IPS-18c (cell line): ENCODE results near the gene GLUL.
"Not testable (repeated sequence)": the region's sequence is repeated elsewhere in the genome, so short reads cannot be mapped to it uniquely, and the experiment has no call there.

Source experiments
- H3K4me3 ChIP-seq: 2 replicates; pipeline ENCODE4 v1.7.0; 2013; ENCODE audit warnings: low read depth, mild to moderate bottlenecking, low read length, moderate library complexity; ENCODE audit not compliant: insufficient read depth
- H3K9me3 ChIP-seq: one replicate; pipeline ENCODE4 v1.6.1; 2013; ENCODE audit warnings: mild to moderate bottlenecking, low read length, moderate library complexity; ENCODE audit not compliant: control insufficient read depth, insufficient read depth

GLUL gene

GRCh38 chr1:182381962-182382819, 9.4 kb downstream of the GLUL start:
- Histone ChIP-seq H3K4me3 (no peak overlapping the region), H3K9me3 (no peaks in the 10 kb centered on the region)

- H3K4me3 ChIP-seq, result no peak overlapping the region
- no peaks in the 10 kb centered on the region for H3K9me3 ChIP-seq
Measured at GRCh38 chr1:182380199-182380598, 11.4 kb downstream of the GLUL start.

- H3K4me3 ChIP-seq, H3K9me3 ChIP-seq: not testable (repeated sequence)
Measured at GRCh38 chr1:182379781-182380180, 11.8 kb downstream of the GLUL start.

- no peaks in the 10 kb centered on the region for H3K9me3 ChIP-seq
- H3K4me3 ChIP-seq, result no peak overlapping the region
Measured at GRCh38 chr1:182376936-182377574, 14.5 kb downstream of the GLUL start.

- Histone ChIP-seq H3K4me3 (no peak overlapping the region), H3K9me3 (no peaks in the 10 kb centered on the region)
Measured at GRCh38 chr1:182374101-182374834, 17.3 kb downstream of the GLUL start.

- Histone ChIP-seq H3K4me3 (no peak overlapping the region), H3K9me3 (no peaks in the 10 kb centered on the region)
Measured at GRCh38 chr1:182370532-182370931, 21.1 kb downstream of the GLUL start.

GRCh38 chr1:182368903-182369302, 22.7 kb downstream of the GLUL start:
- no peak overlapping the region; the same call in 1 of the 2 replicates for H3K4me3 ChIP-seq
- H3K9me3 ChIP-seq, result no peaks in the 10 kb centered on the region

GRCh38 chr1:182368358-182368757, 23.2 kb downstream of the GLUL start:
- no peak overlapping the region for H3K4me3 ChIP-seq
- H3K9me3 ChIP-seq, result no peaks in the 10 kb centered on the region

GRCh38 chr1:182367926-182368325, 23.7 kb downstream of the GLUL start:
- Histone ChIP-seq H3K4me3 (no peak overlapping the region), H3K9me3 (no peaks in the 10 kb centered on the region)

GRCh38 chr1:182366596-182366995, 25.0 kb downstream of the GLUL start:
- Histone ChIP-seq H3K9me3 (no peaks in the 10 kb centered on the region), H3K4me3 (no peak overlapping the region)

GRCh38 chr1:182359645-182360044, 31.9 kb downstream of the GLUL start:
- no peaks in the 10 kb centered on the region for H3K9me3 ChIP-seq
- no peak overlapping the region for H3K4me3 ChIP-seq

GRCh38 chr1:182357913-182358312, 33.7 kb downstream of the GLUL start:
- Histone ChIP-seq H3K9me3 (no peaks in the 10 kb centered on the region), H3K4me3 (no peak overlapping the region)

- no peaks in the 10 kb centered on the region for H3K9me3 ChIP-seq
- no peak overlapping the region for H3K4me3 ChIP-seq
Measured at GRCh38 chr1:182357171-182357570, 34.4 kb downstream of the GLUL start.

- Histone ChIP-seq H3K9me3 (no peaks in the 10 kb centered on the region), H3K4me3 (no peak overlapping the region)
Measured at GRCh38 chr1:182355723-182356098, 35.9 kb downstream of the GLUL start.

GRCh38 chr1:182351790-182352364, 39.7 kb downstream of the GLUL start:
- no peaks in the 10 kb centered on the region for H3K9me3 ChIP-seq
- no peak overlapping the region for H3K4me3 ChIP-seq

- Histone ChIP-seq H3K9me3 (no peaks in the 10 kb centered on the region), H3K4me3 (no peak overlapping the region)
Measured at GRCh38 chr1:182350839-182351238, 40.8 kb downstream of the GLUL start.

GRCh38 chr1:182348961-182349747, 42.4 kb downstream of the GLUL start:
- Histone ChIP-seq H3K4me3 (no peak overlapping the region), H3K9me3 (no peaks in the 10 kb centered on the region)
